HepG2 (cell line): ENCODE results near the gene TARBP2.

ENCODE experiments used
- CTCF ChIP-seq: sonication (generic); formaldehyde crosslinking; IDR thresholded peaks from 2 replicates; pipeline ENCODE4 v1.5.0; 2020; ENCODE audit warnings: mild to moderate bottlenecking, missing genetic modification reagents, moderate library complexity
- LCORL ChIP-seq, 2 experiments: fragments of 450-650 bp in 1 of 2; sonication (generic) in 1 of 2; formaldehyde crosslinking in 1 of 2; IDR thresholded peaks; 2 replicates each; pipeline versions ENCODE4 v1.5.0 to v1.6.1; 2017 to 2020; ENCODE audit warnings: antibody characterized with exemption in 1 of 2, missing genetic modification reagents in 1 of 2
- RARA ChIP-seq: IDR thresholded peaks from 2 replicates; pipeline ENCODE4 v1.6.1; 2016; ENCODE audit warnings: missing genetic modification reagents, missing compliant biosample characterization
- ZC3H4 ChIP-seq: sonication (generic); formaldehyde crosslinking; IDR thresholded peaks from 2 replicates; pipeline ENCODE4 v1.4.0; 2020; ENCODE audit warnings: missing genetic modification reagents, borderline replicate concordance

- TF ChIP-seq CTCF (CRISPR knock-in tag) (no peak), ZC3H4 (CRISPR knock-in tag) (no peak), RARA (CRISPR knock-in tag) (no peak), LCORL (IDR thresholded peaks at IDR 0.05) (no peak), LCORL (CRISPR knock-in tag; IDR thresholded peaks at IDR 0.05) (no peak)
Measured at GRCh38 chr12:53472056-53472582, 29.0 kb upstream of the TARBP2 start.
